ENCODE measurements around the gene PAQR7.
"Not testable (repeated sequence)": the region's sequence is repeated elsewhere in the genome, so short reads cannot be mapped to it uniquely, and the experiment has no call there.

Gene PAQR7

GRCh38 chr1:25844536-25845337 is 30.8 kb downstream of the PAQR7 start:
- DNase-seq: no peak

GRCh38 chr1:25843483-25843882 is 32.0 kb downstream of the PAQR7 start:
- no peak for DNase-seq

- not testable (repeated sequence) for DNase-seq
These were observed 35.7 kb downstream of the PAQR7 start for GRCh38 chr1:25839808-25840207.

GRCh38 chr1:25837262-25837875 is 38.1 kb downstream of the PAQR7 start:
- DNase-seq: no peak

- no peak for DNase-seq
These were observed 38.8 kb downstream of the PAQR7 start for GRCh38 chr1:25836695-25837094.

GRCh38 chr1:25834894-25835293 is 40.6 kb downstream of the PAQR7 start:
- DNase-seq: no peak

GRCh38 chr1:25833158-25833557 is 42.4 kb downstream of the PAQR7 start:
- no peak for DNase-seq

- no peak for DNase-seq
These were observed 43.0 kb downstream of the PAQR7 start for GRCh38 chr1:25832336-25833037.

GRCh38 chr1:25831569-25832196 is 43.8 kb downstream of the PAQR7 start:
- DNase-seq: no peak

GRCh38 chr1:25829046-25829445 is 46.5 kb downstream of the PAQR7 start:
- DNase-seq: no peak

- no peak for DNase-seq
These were observed 47.0 kb downstream of the PAQR7 start for GRCh38 chr1:25828491-25828890.

GRCh38 chr1:25826571-25826970 is 48.9 kb downstream of the PAQR7 start:
- no peak for DNase-seq

- no peak for DNase-seq
These were observed 49.9 kb downstream of the PAQR7 start for GRCh38 chr1:25825605-25826004.

GRCh38 chr1:25821630-25822091 is 53.8 kb downstream of the PAQR7 start:
- no peak for DNase-seq

- no peak for DNase-seq
These were observed 54.4 kb downstream of the PAQR7 start for GRCh38 chr1:25821112-25821476.

GRCh38 chr1:25820247-25821111 is 55.0 kb downstream of the PAQR7 start:
- peak; percentile 73 for DNase-seq

GRCh38 chr1:25819491-25820246 is 55.8 kb downstream of the PAQR7 start, which contains the start of gene MTFR1L:
Gene MTFR1L, plus strand, starts transcription at chr1:25819954. Its CDS starts 3,151 bp downstream, at chr1:25823105.
- DNase-seq: peak; percentile 92

- DNase-seq: no peak
These were observed 56.9 kb downstream of the PAQR7 start for GRCh38 chr1:25818569-25818968.

- no peak for DNase-seq
These were observed 57.5 kb downstream of the PAQR7 start for GRCh38 chr1:25817840-25818501.

GRCh38 chr1:25816112-25816718 is 59.3 kb downstream of the PAQR7 start:
- no peak for DNase-seq

Measured in central memory CD4-positive, alpha-beta T cell (primary cell).